OCI-LY3 (cell line): ENCODE results near the gene ERI3.

Experiments
- EZH2phosphoT487 ChIP-seq: fragments of 200-600 bp; shearing (Covaris generic); IDR thresholded peaks from 2 replicates; pipeline ENCODE4 v1.6.1; 2018; ENCODE audit warnings: antibody characterized with exemption, mixed run types, low read depth
- TF ChIP-seq, protein P1 (sequence below): fragments of 200-600, 300-600 bp; sonication (generic); IDR thresholded peaks from 2 replicates; pipeline ENCODE4 v1.5.1; 2014; ENCODE audit warnings: antibody characterized with exemption, low read length, low read depth

DNA sequence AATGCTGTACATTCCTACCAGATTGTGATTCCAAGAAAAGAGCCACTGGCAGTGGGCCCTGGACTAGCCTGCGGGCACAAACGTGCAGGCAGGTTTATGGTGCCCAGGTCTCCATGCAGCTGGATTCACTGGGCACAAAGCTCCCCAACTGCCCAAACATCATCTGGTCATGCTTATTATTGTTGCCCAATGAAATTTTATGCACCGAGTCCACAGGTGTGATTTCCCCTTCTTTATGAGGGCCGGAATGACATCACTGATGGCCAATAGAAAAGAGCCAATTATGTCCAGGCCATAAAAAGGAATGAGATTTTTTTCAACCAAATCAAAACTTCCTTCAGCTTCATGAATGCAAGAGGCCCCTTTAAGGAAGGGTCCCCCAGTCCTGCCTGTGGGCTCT lies 66.2 kb downstream of the ERI3 start:
- TF ChIP-seq, protein P1, sequence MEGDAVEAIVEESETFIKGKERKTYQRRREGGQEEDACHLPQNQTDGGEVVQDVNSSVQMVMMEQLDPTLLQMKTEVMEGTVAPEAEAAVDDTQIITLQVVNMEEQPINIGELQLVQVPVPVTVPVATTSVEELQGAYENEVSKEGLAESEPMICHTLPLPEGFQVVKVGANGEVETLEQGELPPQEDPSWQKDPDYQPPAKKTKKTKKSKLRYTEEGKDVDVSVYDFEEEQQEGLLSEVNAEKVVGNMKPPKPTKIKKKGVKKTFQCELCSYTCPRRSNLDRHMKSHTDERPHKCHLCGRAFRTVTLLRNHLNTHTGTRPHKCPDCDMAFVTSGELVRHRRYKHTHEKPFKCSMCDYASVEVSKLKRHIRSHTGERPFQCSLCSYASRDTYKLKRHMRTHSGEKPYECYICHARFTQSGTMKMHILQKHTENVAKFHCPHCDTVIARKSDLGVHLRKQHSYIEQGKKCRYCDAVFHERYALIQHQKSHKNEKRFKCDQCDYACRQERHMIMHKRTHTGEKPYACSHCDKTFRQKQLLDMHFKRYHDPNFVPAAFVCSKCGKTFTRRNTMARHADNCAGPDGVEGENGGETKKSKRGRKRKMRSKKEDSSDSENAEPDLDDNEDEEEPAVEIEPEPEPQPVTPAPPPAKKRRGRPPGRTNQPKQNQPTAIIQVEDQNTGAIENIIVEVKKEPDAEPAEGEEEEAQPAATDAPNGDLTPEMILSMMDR = no peak
- TF ChIP-seq EZH2phosphoT487 = no peak
